Measurements from ENCODE around the gene OXT. TPM values are rescaled to one million over a fixed set of nuclear protein-coding genes. Genes with fewer than 3 reads are reported as not detected.

Gene OXT
- total and polyA plus RNA-seq, 2 of the 8 experiments (the other 6 are each of a cell fraction or from before 2014, with no cell fraction given) = not detected

DNA sequence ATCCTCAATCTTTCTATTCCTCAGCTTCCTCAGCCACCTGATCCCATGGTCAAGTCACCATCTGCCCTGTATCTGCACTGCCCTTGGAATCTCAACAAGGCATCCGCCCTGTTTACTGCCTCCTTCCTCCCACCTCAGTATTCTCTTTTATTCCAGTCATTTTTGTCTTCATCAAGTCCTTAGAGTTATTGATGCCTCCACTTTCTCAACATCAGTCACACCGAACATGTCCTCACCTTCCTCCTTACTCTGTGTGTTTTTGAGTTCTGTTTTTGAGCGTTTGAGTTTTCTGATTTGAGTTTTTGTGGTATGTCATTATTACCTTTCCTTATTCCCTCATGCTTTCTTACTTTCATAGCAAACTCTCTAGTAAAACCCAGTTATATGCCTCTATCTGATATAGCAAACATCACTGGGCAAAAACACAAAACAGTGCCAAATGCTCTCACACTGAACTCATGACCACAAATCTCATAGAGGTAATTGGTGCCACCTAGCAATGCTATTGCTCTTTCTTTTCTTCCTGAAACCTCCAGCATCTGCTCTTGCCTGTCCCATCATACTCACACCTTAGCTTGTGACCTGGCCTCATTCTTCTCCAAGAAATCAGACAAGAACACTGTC, 39.8 kb upstream of the OXT start:
- Histone ChIP-seq H3K4ac (replicated peaks; ENCODE audit: insufficient read length, low read depth, low read length) (no peak overlapping the region), H3K23ac (ENCODE audit: insufficient read length) (no peak overlapping the region), H4K8ac (ENCODE audit: extremely low read depth, insufficient read depth, low read length) (no peak overlapping the region), H3K79me1 (ENCODE audit: low read depth, low read length) (no peaks in the 10 kb centered on the region), H3K79me2 (ENCODE audit: control insufficient read depth in 1 of 2, insufficient read depth in 2 of 2, low read length in 2 of 2) (no peaks in the 10 kb centered on the region), H2BK120ac (replicated peaks; ENCODE audit: low read depth, low read length) (no peak overlapping the region), H3K23me2 (ENCODE audit: low read depth, low read length) (no peaks in the 10 kb centered on the region), H3K9ac (replicated peaks in 1 of 4; ENCODE audit: extremely low read depth in 1 of 4, low read depth in 3 of 4, low read length in 3 of 4) (no peak overlapping the region), H2BK5ac (ENCODE audit: low read depth, low read length) (no peak overlapping the region), H2BK15ac (ENCODE audit: low read length) (no peak overlapping the region), H3K18ac (ENCODE audit: extremely low read depth, low read length) (no peak overlapping the region), H3K14ac (ENCODE audit: insufficient read length) (no peak overlapping the region), H4K5ac (ENCODE audit: insufficient read length, low read depth, low read length) (no peak overlapping the region), H3K56ac (replicated peaks; ENCODE audit: insufficient read length, low read depth, low read length) (no peak overlapping the region), H3K9me3 (ENCODE audit: insufficient read depth in 2 of 2, low read depth in 1 of 2, low read length in 1 of 2) (no peaks in the 10 kb centered on the region), H3K27ac (ENCODE audit: low read depth, low read length) (no peak overlapping the region), H4K91ac (replicated peaks; ENCODE audit: insufficient read length, low read length) (no peak overlapping the region), H3K4me3 (ENCODE audit: extremely low read depth in 1 of 4, insufficient read depth in 2 of 4, low read depth in 3 of 4, low read length in 4 of 4) (no peak overlapping the region), H3K27me3 (replicated peaks in 1 of 4; ENCODE audit: control insufficient read depth in 3 of 4, extremely low read depth in 1 of 4, insufficient read depth in 3 of 4, low read length in 3 of 4) (peaks cover 0 to 2% (median 0%) of the 10 kb centered on the region in 4 experiments; a peak in 1 of 7 replicates), H2AFZ (ENCODE audit: low read length) (no peak overlapping the region), H4K20me1 (replicated peaks in 1 of 2; ENCODE audit: control insufficient read depth in 1 of 2, insufficient read depth in 2 of 2, low read length in 2 of 2) (peaks cover 0 to 5% of the 10 kb centered on the region in 2 experiments), H2BK20ac (ENCODE audit: low read length) (no peak overlapping the region), H2AK5ac (ENCODE audit: low read depth, low read length) (no peak overlapping the region), H2BK12ac (ENCODE audit: low read depth, low read length) (no peak overlapping the region), H3K4me1 (replicated peaks in 1 of 4; ENCODE audit: control insufficient read depth in 3 of 4, insufficient read depth in 4 of 4, low read length in 3 of 4) (no peaks in the 10 kb centered on the region), H3K4me2 (ENCODE audit: insufficient read depth in 1 of 2, low read depth in 2 of 2, low read length in 2 of 2) (no peak overlapping the region), H3K36me3 (ENCODE audit: control insufficient read depth in 2 of 4, insufficient read depth in 4 of 4, low read length in 3 of 4) (peaks cover 19 to 45% (median 32%) of the 10 kb centered on the region in 4 experiments)
- FAIRE-seq = no peak
- 89% methylated on average over 3 of the region's 3 CpGs; no CpG with 5 or more reads in 1 of the 2 experiments for WGBS, 2 experiments (ENCODE audit: extremely low coverage in 1 of 2, insufficient coverage in 1 of 2, insufficient read length in 1 of 2, insufficient replicate concordance in 2 of 2, low coverage in 1 of 2, low lambda C conversion rate in 2 of 2, missing lambda C conversion rate in 1 of 2)
- DNase-seq (ENCODE audit: low read depth in 1 of 2, low spot score in 2 of 2) = no peak
- POLR2A ChIA-PET (ENCODE audit: partially characterized antibody) = interaction anchor here (0.7 to 1.9 kb wide), 3 partner anchors 9 to 131 kb away, joined by 3 to 4 read pairs (median 3); no protein-coding TSS in a partner anchor
- CTCF ChIA-PET (ENCODE audit: partially characterized antibody) = no interaction called here
- TF ChIP-seq SUZ12 (IDR thresholded peaks at IDR 0.05; ENCODE audit: low read length) = no peak
- TF ChIP-seq SIRT6 (IDR thresholded peaks at IDR 0.05; ENCODE audit: low read length) = no peak
- TF ChIP-seq ZNF274 (IDR thresholded peaks at IDR 0.05; ENCODE audit: borderline replicate concordance, extremely low read depth, low read length) = no peak
- TF ChIP-seq SP4 (IDR thresholded peaks at IDR 0.05; ENCODE audit: low read length) = no peak
- TF ChIP-seq SIX5 (IDR thresholded peaks at IDR 0.05; ENCODE audit: low read depth, low read length) = no peak
- no peak for TF ChIP-seq JUND (IDR thresholded peaks at IDR 0.05; ENCODE audit: low read length)
- no peak for TF ChIP-seq USF2 (IDR thresholded peaks at IDR 0.05; ENCODE audit: low read length)
- no peak for TF ChIP-seq JUN (IDR thresholded peaks at IDR 0.05; ENCODE audit: low read depth, low read length)
- TF ChIP-seq EP300 (IDR thresholded peaks at IDR 0.05; ENCODE audit: borderline replicate concordance in 1 of 2, low read depth in 2 of 2, low read length in 2 of 2) = no peak
- TF ChIP-seq, protein P1, sequence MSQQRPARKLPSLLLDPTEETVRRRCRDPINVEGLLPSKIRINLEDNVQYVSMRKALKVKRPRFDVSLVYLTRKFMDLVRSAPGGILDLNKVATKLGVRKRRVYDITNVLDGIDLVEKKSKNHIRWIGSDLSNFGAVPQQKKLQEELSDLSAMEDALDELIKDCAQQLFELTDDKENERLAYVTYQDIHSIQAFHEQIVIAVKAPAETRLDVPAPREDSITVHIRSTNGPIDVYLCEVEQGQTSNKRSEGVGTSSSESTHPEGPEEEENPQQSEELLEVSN (IDR thresholded peaks at IDR 0.05) = no peak
- no peak for TF ChIP-seq POLR2A (IDR thresholded peaks at IDR 0.05; ENCODE audit: control extremely low read depth in 1 of 2, low read depth in 2 of 2, low read length in 2 of 2)
- TF ChIP-seq CBX5 (IDR thresholded peaks at IDR 0.05; ENCODE audit: low read depth, low read length) = no peak
- no peak for TF ChIP-seq SRF (IDR thresholded peaks at IDR 0.05; ENCODE audit: low read depth, low read length)

All from H1 (cell line).